Right hindlimb (tissue), 1 donor: ENCODE measurements around the gene PTPRQ.

Experiments used
- DNase-seq: peaks from one replicate; pipeline ENCODE4 v3.0.0-alpha.2; 2018

PTPRQ gene

DNA sequence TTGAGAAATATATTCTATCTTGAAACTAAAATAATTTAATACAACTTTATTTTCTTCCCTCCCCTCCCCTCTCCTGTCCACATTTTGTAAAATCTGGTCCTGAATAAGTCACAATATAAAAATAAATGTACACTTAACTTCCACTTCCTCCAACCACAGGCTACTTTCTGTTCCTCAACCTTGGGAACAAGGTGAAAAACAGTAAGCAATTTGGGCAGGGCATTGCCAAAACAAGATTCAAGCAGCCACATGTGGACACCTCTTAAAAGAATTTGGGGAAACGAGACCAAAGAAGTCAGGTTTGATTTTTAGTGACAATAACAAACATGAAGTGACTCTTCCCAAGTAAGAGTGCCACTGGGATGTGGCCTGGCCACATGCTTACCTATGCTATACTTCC, 115.7 kb downstream of the PTPRQ start:
- DNase-seq = no peak

DNA sequence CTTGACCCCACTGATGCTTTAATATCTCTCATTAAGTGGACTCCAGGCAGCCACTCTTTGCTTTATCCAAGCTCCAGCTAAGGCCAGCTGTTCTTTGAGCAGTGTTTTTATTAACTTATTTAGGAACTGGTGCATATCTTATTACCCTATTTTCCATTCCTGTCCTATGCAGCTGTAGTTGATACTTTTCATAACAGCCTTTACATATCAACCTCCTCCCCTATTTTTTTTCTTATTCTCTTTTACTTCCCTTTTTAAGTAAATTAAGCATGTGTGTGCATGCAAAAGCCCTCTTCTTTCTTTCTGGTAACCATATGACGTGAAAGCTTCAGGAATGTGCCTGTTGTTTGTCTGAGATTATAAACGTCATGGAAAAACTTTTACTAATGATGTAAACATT, 121.2 kb downstream of the PTPRQ start:
- DNase-seq = no peak

DNA sequence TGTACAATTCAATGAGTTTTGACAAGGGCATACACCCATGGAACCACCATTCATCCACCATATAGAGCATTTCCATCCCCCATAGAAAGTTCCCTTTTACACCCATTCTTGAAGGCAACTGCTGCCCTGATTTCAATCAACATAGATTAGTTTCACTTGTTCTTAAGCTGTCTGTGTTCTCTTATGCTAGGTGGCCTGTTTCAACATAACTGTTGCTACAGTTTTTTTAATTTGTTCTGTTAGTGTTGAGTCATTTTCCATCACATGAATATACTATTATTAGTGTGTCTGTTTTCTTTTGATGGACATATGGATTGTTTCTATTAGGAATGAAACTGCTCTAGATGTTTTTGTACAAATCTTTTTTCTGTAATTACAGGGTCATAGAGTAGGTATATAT, 123.4 kb downstream of the PTPRQ start:
- no peak for DNase-seq

DNA sequence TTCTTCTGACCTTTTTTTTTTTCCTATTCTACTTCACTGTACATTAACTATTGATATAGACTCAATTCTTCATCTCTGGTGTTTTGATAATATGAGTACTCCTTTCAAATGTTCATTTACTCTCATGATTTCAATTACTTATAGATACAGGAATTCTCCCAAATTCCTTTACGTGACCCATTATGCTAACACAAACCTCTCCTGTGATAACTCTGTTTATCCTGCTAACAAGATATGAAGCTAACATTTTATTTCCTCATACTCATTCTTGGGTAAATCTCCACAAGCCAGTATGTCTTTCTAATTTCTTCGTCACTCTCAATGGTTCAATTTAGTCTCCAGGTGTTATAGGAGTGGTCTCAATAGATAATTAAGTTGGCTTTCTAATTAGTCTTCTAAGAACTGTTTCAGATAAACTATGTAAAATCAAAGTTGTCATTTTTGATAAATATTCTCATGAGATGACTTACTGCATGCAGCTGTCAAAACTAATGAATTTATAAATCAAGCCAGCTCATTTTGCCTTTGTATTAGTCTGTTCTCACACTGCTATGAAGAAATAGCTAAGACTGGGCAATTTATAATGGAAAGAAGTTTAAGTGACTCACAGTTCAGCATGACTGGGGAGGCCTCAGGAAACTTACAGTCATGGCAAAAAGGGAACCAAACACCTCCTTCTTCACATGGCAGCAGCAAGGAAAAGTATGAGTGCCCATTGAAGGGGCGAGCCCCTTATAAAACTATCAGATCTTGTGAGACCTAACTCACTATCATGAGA, 132.8 kb downstream of the PTPRQ start:
- DNase-seq = no peak

DNA sequence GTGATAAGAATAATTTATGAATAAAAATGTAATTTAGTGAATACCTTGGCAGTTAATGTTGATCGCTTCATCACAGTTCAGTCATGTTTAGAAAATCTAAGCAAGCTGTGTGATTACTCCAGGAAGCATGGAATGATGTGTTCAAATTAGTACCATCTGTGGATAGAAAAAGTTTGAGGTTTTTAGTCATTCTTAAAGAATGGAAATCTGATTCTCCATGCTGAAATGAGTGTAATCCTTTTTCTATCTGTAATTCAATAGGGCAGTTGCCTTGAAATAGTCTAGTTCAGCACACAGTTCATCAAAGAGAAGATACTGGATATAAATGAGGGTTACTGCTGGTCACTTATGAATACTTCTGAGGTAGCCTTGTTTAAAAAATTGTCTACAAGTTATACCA, 136.2 kb downstream of the PTPRQ start:
- no peak for DNase-seq

DNA sequence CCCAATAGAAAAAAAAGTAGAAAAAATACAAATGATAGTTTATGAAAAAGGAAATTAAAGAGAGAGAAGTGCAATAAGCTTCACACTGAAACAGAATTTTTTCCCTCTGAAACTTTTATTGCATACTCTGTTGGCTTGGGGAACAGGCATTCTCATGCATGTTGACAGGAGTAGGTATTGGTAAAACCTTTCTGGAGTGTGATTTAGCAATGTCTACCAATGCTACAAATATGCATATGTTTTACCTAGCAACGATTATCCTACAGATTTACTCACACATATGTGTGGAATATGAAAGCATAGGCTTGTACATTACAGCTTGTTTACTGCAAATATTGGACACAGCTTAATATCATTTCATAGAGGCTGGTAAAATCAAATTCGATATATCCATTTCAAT, 137.7 kb downstream of the PTPRQ start:
- no peak for DNase-seq

DNA sequence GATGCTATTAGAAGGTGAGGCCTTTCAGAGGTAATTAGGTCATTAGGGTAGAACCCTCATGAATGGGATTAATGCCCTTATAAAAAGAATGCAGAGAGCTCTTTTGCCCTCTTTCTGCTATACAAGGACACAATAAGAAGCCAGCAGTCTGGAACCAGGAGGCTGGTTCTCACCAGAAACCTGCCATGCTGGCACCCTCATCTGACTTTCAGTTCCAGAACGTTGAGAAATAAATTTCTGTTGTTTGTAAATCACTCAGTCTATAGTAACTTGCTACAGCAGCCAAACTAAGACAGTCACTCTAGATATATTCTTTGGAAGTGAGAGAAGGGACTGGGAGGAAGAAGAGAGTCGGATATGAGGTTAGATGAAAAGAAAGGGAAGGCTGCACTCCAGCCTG, 138.4 kb downstream of the PTPRQ start:
- no peak for DNase-seq

DNA sequence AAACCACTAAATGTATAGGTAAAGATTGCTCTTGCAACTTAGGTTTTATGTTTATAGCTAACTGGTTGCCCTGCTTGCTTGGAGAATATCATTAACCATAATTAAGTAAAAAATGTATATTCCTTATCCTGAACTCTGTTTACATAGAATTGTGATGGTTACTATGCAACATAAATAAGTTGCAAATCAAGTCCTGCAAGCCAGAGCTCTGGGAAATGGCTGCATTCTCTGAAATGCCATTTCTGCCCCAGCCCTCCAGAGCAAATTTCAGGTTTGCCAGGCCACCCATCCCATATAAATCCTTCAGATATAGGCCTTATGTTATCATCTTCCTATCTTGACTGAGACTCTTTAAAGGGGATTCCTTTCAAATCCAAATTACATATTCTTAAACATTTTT, 145.0 kb downstream of the PTPRQ start:
- no peak for DNase-seq

DNA sequence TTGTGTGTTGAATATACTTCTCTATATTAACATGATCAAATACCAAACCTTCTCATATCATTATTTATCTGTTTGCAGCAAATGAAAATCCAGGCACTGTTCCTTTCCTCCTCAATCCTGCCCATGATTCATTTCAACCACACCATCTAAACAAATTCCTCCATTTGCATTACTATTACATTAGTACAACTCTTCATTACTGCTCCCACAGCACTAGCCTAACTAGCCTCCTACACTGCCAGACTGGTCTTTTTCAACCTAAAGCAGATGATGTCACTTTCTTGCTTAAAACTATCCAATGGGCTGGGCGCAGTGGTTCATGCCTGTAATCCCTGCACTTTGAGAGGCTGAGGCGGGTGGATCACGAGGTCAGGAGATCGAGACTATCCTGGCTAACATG, 146.1 kb downstream of the PTPRQ start:
- no peak for DNase-seq

DNA sequence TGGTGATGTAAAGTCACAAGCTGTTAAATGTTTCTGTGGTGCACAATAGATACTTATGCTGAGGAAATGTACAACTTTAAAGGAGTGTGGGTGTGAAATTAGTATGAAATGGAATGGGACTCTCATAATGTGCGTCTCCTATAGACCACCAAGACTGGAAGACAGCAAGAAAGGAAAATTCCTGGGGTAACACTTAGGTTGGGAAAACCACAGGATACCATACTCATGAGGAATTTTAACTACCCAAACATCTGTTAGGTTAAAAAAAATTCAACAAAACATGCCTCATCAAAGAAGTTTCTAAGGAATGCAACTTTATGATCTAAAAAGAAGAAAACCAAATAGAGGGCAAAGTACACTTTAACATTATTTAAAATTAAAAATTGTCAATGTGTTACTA, 149.7 kb downstream of the PTPRQ start:
- DNase-seq = no peak

DNA sequence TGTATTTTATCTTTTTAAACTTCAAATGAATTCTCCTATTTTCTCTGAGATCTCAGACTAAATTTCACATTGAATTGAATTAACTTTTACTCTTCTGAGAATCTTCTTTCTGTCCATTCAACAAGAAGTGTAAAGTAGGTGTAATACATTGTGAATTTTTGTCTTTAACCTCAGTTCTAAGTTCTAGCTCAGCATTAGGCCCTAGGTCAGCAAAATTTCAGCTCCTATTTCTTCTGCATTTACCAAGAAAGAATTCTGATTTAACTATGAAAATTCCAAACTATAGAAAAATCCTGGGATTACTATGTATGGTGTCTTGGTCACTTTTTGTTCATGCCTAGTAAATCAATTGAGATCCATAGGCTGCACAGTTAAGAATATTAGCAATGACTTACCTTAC, 152.5 kb downstream of the PTPRQ start:
- DNase-seq = no peak

DNA sequence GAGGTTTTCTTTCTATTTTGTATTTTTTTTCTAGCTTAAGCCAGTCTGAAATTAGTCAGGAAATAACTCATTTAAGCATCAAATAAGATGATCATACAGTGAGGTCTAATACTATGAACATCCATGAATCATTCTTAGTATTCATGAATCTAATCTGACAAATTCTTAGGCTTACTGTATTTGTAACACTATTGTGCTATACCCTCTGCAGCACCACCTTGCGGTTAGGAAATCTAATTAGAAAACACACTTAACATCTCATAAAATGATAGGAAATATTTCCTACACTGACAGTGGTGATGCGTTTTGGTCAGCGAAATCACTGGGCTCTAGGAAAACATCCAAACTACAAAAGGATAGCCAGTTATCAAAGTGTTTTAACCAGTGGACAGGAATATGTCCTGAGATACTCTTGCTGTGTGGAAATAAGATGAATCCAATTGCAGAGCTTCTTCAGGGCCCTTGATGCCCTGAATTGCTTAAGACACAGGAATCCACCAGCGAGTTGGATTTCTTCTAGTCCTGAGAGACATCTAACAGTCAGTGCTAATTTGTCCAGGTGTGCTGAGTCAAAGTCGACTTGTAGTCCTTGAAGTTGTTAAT, 154.1 kb downstream of the PTPRQ start:
- no peak for DNase-seq

DNA sequence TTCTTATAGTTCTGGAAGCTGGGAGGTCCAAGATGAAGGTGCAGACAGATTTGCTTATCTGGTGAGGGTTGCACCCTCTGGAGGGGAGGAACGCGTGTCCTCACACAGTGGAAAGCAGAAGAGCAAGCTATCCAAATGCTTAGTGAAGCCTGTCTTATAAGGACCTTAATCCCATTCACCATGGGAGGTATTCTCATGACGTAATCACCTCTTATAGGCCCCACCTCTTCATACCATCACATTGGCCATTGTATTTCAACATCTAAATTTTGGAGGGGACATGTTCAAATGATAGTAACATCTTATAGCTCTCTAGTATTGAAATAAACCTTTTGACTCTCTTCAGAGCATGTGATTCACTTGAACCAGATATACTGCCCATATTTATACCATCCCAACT, 158.4 kb downstream of the PTPRQ start:
- DNase-seq = no peak

DNA sequence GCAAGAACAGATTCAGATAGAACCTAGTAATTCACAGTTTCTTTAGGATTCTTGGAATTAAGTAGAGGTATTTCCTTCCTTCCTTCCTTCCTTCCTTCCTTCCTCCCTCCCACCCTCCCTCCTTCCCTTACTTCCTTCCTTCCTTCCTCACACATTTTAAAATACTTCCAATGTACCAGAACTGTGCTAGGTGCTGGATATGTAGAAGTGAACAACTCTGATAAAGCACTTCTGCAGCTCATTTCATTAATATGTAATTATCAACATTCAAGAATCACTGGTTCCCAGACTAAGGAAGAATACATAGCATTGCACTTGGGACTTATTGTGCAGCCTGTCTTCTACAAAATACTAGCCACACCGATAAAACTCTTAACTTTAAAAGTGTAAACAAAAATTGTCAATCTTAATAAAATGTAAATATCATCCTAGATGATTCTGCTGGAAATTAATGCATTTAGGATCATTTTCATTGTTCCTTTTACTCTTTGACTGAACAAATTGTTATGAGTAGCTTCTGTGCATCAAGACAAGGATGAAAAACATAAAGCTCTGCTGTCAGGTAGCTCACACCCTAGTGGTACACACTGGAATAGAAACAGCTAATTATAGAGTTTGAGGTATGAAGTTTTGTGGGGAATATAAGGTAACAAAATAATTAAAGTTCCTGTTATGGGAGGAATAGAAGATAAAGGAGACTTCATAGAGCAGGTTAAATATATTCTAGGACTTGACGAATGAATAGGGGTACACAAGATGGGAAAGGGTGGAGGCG, 163.5 kb downstream of the PTPRQ start:
- no peak for DNase-seq

DNA sequence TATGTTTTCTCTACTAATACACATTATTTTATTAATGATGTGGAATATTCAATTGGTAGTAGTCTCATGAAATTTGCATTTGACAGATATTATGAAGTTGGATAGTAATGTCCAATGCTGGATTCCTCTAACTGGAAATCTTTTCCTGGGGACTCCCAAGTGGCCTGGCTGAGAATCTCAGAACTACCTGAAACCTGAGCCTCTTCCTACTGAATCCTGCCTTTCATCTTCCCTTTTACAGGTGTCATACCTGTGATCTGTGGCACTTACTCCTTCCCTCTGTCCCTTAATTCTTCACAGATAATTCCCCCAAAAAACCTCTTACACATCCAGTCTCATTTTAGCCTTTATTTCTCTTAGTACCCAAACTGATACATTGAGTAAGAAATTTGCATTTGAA, 173.7 kb downstream of the PTPRQ start:
- no peak for DNase-seq

DNA sequence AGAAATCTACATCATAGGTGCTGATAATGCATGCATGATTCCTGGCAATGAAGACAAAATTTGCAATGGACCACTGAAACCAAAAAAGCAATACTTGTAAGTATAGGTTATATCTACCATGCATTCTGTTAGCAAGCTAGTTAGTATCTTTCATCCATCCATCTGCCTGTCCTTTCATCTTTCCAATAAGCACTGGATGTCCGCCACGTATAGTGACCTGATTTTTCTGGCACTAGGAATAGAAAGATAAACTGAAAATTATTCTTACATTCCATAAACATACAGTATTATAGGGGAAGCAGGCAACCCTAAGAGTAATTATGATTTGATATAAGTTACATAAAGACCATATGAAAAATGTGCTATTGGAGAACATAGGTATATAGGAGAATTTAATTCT, 176.2 kb downstream of the PTPRQ start:
- no peak for DNase-seq

DNA sequence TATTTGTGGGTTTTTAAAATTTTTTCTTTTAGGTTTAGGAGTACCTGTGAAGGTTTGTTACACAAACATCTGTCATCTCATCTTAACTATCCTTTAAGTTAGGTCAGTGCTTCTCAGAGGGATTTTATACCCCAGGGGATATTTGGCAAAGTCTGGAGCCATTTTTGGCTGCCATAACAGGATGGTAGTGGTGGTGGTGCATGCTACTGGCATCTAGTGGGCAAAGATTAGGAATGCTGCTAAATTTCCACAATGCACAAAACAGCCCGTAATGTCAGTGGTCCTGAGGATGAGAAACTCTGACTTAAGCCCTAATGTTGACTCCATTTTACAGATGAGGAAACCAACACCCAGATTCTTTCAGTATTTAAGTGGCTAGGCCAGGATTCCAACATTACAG, 178.2 kb downstream of the PTPRQ start:
- no peak for DNase-seq

DNA sequence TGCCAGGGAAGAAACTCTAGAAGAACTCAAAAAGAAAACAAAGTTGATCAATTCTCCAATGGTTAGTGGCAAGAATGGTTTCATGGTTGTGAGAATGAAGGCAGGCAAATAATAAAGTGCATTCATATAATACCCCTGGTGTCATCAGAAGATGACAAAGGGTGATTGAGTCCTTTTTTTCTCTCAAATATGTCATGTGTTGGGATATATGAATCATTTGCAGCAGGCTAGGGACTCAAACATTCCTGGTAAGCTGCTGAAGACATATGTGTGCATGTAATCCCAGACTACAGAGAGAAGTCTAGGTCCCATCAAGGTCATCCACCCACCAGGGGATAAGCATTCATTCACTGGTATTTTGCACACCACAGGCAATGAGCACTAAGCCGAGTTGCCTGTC, 181.0 kb downstream of the PTPRQ start:
- DNase-seq = no peak

DNA sequence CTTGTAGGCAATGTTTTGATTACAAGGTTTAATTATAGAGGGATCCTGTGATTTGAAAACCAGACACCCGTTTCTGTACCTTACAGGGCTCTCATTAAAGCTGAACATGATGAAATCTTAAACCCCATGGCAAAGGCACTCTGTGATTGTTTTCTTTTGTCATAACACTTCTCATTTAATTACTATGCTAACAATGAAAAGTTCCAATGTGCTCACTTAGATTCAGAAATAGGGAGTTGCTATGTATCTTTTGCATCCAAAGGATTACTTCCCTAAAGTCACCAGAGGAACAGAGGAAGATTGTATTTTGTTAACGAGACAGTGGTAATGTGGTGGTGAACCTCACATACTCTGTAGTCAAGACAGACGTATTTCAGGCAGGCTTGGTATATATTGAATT, 181.9 kb downstream of the PTPRQ start:
- no peak for DNase-seq

DNA sequence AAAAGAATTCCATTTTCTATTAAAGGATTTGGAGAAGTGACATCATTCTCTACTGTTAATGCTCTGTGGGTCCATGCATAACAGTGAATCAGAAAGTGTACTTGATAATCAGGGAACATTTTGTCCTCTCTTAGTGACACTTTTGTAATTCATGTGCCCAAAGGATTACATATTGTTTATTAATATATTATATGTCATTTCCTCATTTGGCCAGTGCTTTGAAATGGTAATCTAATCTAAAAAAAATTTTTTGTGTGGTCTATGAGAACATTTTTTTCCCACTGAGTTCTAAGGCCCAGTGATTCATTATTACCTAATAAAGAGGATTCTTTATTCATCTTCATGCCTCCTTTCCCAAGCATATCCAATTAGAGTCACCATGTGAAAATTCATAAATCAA, 183.7 kb downstream of the PTPRQ start:
- no peak for DNase-seq

DNA sequence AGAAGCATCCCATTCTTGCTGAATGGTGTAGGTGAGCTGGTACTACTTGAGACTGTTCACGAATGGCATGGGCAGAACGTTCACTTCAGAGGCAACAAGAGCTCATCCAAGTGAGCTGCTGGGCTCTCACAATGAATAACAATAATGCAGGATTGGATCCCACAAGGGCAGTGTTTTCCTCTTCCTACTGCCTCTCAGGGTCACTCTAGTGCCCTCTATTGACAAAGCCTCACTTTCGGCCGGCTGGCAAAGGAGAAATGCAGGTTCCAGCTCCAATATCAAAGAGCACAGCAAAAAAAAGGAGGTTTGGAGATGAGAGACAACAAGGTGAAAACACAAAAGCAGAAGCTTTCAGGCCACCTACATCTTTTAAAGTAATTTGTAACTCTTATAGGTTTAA, 188.8 kb downstream of the PTPRQ start:
- no peak for DNase-seq

DNA sequence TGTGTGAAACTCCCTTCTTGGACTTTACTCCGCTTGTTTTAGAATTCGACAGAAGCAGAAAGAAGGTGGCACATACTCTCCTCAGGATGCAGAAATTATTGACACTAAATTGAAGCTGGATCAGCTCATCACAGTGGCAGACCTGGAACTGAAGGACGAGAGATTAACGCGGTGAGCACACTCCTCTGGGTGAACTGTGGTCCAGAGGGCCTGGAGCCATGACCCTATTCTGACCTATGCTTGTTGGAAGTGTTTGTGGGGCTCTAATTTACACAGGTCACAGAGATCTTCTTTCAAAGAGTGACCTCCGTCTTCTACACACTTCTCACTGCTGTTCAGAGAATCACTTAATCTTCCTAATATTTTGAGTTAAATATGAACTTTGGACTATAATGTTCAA, 190.9 kb downstream of the PTPRQ start:
- no peak for DNase-seq

DNA sequence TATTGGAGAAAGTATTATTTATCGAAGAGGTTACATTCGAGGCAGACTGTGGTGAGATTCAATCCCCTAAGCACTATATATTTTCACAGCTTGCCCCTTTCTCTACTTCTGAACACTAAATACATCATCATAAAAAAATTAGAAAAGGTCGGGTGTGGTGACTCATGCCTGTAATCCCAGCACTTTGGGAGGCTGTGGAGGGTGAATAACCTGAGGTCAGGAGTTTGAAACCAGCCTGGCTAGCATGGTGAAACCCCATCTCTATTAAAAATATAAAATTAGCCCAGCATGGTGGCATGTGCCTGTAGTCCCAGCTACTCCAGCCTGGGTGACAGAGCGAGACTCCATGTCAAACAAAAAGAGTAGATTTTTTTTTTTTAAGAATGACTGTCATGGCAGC, 192.8 kb downstream of the PTPRQ start:
- DNase-seq = no peak

DNA sequence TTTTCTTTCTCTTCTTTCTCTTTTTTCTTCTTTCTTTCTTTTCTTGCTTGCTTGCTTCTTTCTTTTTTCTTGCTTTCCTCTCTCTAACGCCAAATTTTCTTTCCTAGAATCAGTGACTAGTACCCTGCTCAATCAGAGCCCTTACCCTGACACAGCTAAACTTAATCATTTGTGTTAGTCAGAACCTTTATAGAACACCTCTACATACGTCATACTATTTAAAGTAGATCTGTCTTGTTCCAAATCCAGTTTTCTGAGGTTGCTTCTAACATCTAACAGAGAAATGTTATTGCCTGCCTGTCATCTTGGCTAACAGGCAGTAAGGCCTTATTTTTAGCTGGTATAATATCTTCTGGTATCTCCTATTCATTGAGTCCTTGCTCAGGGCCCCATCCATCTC, 197.9 kb downstream of the PTPRQ start:
- DNase-seq = no peak
